Fibroblast of skin of right quadriceps (primary cell): ENCODE data around the gene SSTR1.

Experiments used
- DNase-seq: peaks from one replicate; pipeline ENCODE4 v3.0.0-alpha.2; 2013

SSTR1 gene

GRCh38 chr14:38243696-38244240 is 36.1 kb downstream of the SSTR1 start:
- DNase-seq = no peak

- no peak for DNase-seq
These were observed 40.8 kb downstream of the SSTR1 start for GRCh38 chr14:38248321-38249028.

GRCh38 chr14:38250331-38250730 is 42.6 kb downstream of the SSTR1 start:
- DNase-seq = peak; percentile 39

- DNase-seq = no peak
These were observed 44.5 kb downstream of the SSTR1 start for GRCh38 chr14:38252066-38252710.

- no peak for DNase-seq
These were observed 46.0 kb downstream of the SSTR1 start for GRCh38 chr14:38253676-38254075.

DNA sequence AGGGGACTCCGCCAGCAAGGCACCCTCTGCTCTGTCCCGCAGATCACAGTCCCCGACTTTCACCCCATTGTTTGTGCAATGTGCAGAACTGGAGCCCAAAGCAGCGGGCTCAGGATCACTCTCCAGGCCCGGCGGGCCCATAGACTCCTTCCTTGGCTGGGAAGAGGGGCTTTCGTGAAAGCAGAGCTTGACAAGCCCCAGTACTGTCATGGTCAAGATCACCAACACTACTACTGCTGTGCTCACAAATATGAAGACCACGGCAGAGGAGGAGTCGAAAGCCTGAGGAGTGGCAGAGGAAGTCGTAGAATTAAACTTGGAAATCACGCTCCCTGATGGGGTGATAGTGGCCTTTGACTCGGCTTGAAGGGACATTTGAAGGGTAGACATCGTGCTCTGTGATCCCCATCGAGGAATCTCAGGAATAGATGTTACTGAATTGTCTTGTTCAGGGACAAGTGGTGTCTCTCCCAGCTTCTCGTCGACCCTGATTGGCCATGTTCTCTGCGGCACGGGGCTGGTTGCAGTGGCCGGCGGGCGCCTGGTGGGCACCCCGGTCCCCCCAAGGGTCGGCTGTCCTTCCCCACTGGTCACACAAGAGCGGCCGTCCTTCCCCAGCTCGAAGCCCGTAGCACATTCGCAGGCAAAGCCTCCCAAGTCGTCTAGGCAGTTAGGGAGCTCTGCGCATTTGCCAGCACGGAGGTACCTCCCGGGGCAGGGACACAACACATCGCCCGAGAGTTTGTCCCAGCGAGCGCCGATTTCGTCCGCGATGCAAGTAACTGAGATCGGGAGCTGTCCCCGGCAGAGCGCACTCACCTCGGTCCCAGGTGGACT is 47.1 kb downstream of the SSTR1 start:
- DNase-seq = peak; percentile 37

DNA sequence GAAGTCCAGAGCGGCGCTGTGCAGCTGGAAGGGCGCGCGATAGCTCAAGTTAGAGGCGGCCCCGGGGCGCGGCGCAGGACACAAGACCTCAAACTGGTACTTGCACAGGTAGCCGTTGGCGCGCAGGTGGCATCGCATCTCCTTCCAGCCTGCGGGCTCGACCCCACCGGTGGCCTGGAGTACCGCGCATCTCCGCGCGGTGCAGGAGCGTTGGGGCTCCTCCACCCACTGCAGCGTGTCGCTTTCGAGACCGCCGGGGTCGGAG is 47.6 kb downstream of the SSTR1 start:
- no peak for DNase-seq

DNA sequence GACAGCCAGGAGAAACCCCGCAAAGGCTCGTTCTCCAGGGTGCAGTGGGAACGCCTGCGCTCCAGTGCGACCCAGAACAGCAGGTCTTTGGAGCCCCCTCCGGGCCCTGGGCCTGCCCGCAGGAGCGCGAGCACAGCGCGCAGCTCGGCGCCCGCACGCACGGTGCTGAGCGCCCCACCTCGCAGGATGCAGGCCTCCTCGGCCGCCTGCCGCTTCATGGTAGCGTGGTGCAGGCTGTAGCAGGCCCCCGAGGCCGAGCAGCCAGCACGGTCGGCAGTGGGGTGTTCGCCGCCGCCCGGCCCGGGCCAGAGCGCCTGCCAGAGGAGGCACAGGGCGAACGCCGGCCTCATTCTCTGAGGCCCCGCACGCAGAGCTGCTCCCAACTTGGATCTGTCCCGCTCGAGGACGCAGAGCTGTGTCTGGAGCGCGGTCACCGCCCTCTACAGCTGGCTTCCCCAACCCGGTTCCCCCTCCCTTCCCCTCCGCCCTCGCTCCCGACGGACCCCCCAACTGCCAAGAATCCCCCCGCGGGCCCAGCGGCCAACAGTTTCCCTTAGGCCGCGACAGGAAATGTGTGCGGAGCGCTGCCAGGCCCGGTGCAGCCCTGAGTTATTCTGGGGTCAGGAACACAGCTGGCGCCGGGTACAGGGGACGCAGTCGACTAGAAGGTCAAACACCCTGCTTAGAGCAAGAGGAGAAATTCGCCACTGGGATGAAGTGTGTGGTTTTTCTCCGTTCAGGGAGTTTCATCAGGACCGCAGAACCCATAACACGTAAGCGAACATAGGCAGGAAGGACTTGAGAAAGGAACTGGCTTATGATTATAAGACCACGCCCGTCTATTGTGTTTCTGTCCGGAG is 48.2 kb downstream of the SSTR1 start, which contains the start of gene CLEC14A:
TSS of gene CLEC14A (minus strand) at position 421 of the 860 bp plus-strand sequence. CDS start at position 350, 71 bp downstream.
- DNase-seq = peak; percentile 50

- peak; percentile 91 for DNase-seq
These were observed 48.8 kb downstream of the SSTR1 start for GRCh38 chr14:38256533-38256840.

DNA sequence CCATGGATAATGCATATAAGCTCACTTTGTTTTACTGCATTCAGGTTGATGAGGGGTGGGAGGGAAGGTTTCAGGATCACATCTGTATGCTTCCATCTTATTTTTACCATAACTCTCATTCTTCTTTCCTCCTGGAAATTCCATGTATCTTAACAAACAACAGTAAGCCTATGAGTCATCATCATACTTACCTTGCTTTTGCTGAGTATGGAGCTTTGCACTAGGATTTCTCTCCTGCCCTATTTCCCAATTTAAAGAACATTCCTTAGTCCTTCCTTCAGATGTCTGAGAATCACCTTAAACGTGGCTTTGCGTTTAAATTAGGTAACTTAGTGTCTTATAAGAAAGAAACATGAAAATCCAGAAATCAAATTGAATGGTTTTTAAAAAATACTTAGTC is 49.8 kb downstream of the SSTR1 start:
- no peak for DNase-seq

DNA sequence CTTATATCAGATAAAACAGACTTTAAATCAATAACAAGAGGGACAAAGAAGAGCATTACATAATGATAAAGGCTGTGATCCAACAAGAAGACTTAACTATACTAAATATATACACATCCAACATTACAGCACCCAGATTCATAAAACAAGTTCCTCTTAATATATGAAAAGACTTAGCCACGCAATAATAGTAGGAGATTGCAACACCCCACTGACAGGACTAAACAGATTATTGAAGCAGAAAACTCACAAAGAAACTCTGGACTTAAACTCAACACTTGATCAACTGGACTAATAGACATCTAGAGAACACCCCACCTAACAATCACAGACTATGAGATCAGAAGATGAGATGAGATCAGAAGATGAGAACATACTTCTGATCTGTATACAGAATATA is 53.9 kb downstream of the SSTR1 start:
- DNase-seq = no peak
